Measurements from ENCODE around the gene FHAD1.

GRCh38 chr1:15236321-15236721, 10.7 kb upstream of the FHAD1 start:
- TF ChIP-seq, protein P1, sequence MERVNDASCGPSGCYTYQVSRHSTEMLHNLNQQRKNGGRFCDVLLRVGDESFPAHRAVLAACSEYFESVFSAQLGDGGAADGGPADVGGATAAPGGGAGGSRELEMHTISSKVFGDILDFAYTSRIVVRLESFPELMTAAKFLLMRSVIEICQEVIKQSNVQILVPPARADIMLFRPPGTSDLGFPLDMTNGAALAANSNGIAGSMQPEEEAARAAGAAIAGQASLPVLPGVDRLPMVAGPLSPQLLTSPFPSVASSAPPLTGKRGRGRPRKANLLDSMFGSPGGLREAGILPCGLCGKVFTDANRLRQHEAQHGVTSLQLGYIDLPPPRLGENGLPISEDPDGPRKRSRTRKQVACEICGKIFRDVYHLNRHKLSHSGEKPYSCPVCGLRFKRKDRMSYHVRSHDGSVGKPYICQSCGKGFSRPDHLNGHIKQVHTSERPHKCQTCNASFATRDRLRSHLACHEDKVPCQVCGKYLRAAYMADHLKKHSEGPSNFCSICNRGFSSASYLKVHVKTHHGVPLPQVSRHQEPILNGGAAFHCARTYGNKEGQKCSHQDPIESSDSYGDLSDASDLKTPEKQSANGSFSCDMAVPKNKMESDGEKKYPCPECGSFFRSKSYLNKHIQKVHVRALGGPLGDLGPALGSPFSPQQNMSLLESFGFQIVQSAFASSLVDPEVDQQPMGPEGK (CRISPR knock-in tag; IDR thresholded peaks at IDR 0.05; ENCODE audit: borderline replicate concordance): no peak
- TF ChIP-seq, protein P2, sequence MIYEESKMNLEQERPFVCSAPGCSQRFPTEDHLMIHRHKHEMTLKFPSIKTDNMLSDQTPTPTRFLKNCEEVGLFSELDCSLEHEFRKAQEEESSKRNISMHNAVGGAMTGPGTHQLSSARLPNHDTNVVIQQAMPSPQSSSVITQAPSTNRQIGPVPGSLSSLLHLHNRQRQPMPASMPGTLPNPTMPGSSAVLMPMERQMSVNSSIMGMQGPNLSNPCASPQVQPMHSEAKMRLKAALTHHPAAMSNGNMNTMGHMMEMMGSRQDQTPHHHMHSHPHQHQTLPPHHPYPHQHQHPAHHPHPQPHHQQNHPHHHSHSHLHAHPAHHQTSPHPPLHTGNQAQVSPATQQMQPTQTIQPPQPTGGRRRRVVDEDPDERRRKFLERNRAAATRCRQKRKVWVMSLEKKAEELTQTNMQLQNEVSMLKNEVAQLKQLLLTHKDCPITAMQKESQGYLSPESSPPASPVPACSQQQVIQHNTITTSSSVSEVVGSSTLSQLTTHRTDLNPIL (CRISPR knock-in tag; IDR thresholded peaks at IDR 0.05; ENCODE audit: low read depth): no peak
- no peak for TF ChIP-seq GLIS3 (CRISPR knock-in tag; IDR thresholded peaks at IDR 0.05)
- TF ChIP-seq ZNF8 (CRISPR knock-in tag; IDR thresholded peaks at IDR 0.05): no peak
- no peak for TF ChIP-seq ZFP30 (CRISPR knock-in tag; IDR thresholded peaks at IDR 0.05)
- TF ChIP-seq PPARA (CRISPR knock-in tag; IDR thresholded peaks at IDR 0.05; ENCODE audit: borderline replicate concordance): no peak
- no peak for TF ChIP-seq OSR1 (CRISPR knock-in tag; IDR thresholded peaks at IDR 0.05)
- no peak for TF ChIP-seq ZNF565 (CRISPR knock-in tag; conservative IDR thresholded peaks at IDR 0.05; ENCODE audit: low read depth)
- no peak for TF ChIP-seq BACH2 (CRISPR knock-in tag; IDR thresholded peaks at IDR 0.05; ENCODE audit: borderline replicate concordance)
- no peak for TF ChIP-seq ZFP3 (CRISPR knock-in tag; IDR thresholded peaks at IDR 0.05)
- no peak for TF ChIP-seq ZC3H10 (CRISPR knock-in tag; IDR thresholded peaks at IDR 0.05)

Data from SK-N-SH treated with all-trans-retinoic acid at 6 μM for 48 hours (cell line).